ENCODE results near the gene TTC3.

Gene TTC3

DNA sequence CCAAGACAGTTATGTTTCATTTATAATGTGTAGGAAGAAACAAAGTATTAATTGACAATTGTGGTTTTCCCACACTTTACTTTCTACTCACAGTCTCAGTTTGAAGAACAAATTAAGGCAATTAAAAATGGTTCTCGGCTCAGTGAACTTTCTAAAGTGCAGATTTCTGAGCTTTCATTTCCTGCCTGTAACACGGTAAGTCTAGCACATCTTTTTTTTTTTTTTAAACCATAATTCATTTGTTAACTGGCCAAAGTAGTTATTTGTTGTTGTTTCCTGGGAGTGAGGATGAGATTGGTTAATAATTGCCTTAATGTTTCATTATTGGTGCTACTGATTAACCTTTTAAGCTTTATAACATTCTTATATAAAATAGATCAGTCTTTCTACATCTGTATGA is 119.0 kb downstream of the TTC3 start:
- no peak overlapping the region for H3K9ac ChIP-seq (ENCODE audit: low read depth, low read length)
- H3K27me3 ChIP-seq (ENCODE audit: insufficient read depth, low read length, poor library complexity): no peaks in the 10 kb centered on the region
- H3K36me3 ChIP-seq (ENCODE audit: insufficient read depth, low read length): peaks cover 93% of the 10 kb centered on the region
- no peak overlapping the region for H3K4me3 ChIP-seq (ENCODE audit: low read depth in 1 of 2, low read length in 2 of 2)
- no peak overlapping the region for H2AFZ ChIP-seq (ENCODE audit: low read depth, low read length)
- no peak for ATAC-seq (ENCODE audit: insufficient read depth, low read depth)
- no peak overlapping the region for H3K27ac ChIP-seq (ENCODE audit: low read length)
- H3K4me1 ChIP-seq (ENCODE audit: insufficient read depth, low read length): no peaks in the 10 kb centered on the region
- TF ChIP-seq, protein P1, sequence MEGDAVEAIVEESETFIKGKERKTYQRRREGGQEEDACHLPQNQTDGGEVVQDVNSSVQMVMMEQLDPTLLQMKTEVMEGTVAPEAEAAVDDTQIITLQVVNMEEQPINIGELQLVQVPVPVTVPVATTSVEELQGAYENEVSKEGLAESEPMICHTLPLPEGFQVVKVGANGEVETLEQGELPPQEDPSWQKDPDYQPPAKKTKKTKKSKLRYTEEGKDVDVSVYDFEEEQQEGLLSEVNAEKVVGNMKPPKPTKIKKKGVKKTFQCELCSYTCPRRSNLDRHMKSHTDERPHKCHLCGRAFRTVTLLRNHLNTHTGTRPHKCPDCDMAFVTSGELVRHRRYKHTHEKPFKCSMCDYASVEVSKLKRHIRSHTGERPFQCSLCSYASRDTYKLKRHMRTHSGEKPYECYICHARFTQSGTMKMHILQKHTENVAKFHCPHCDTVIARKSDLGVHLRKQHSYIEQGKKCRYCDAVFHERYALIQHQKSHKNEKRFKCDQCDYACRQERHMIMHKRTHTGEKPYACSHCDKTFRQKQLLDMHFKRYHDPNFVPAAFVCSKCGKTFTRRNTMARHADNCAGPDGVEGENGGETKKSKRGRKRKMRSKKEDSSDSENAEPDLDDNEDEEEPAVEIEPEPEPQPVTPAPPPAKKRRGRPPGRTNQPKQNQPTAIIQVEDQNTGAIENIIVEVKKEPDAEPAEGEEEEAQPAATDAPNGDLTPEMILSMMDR (IDR thresholded peaks at IDR 0.05; ENCODE audit: borderline replicate concordance, extremely low read depth, low read length, poor library complexity, severe bottlenecking): no peak
- TF ChIP-seq EZH2 (IDR thresholded peaks at IDR 0.05; ENCODE audit: borderline replicate concordance, low read depth, low read length, severe bottlenecking): no peak
- no peaks in the 10 kb centered on the region for H3K9me3 ChIP-seq (ENCODE audit: insufficient read depth, low read length, severe bottlenecking)
- H3K79me2 ChIP-seq (ENCODE audit: insufficient read depth, low read length): no peaks in the 10 kb centered on the region
- H3K4me2 ChIP-seq (ENCODE audit: insufficient read depth, low read length): no peak overlapping the region
- H4K20me1 ChIP-seq (ENCODE audit: insufficient read depth, low read length): no peaks in the 10 kb centered on the region
- no peak for DNase-seq

DNA sequence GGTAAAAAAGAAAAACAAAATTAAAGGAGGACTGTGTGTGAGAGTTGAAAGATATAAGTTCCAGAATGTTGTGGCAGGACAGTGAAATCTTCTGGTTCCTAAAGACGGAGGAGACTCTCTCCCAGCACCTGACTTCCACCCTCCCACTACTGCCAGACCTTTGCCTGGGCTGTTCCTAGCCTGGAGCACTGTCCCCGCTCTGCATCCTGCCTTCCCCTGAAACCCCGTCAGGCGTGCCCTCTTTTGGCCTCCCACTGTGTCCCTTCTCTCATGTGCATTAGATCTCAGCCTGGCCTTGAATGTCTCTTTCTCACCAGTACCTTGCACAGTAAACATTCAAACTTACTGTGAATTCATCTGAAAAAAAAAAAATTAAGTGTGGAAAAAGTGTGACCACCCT is 120.0 kb downstream of the TTC3 start:
- ATAC-seq (ENCODE audit: insufficient read depth, low read depth) (no peak), DNase-seq (no peak)
- H3K36me3 ChIP-seq (ENCODE audit: insufficient read depth, low read length): peaks cover 90% of the 10 kb centered on the region
- H2AFZ ChIP-seq (ENCODE audit: low read depth, low read length): no peak overlapping the region
- H3K27ac ChIP-seq (ENCODE audit: low read length): no peak overlapping the region
- TF ChIP-seq, protein P1 (IDR thresholded peaks at IDR 0.05; ENCODE audit: borderline replicate concordance, extremely low read depth, low read length, poor library complexity, severe bottlenecking): no peak
- TF ChIP-seq EZH2 (IDR thresholded peaks at IDR 0.05; ENCODE audit: borderline replicate concordance, low read depth, low read length, severe bottlenecking): no peak
- no peaks in the 10 kb centered on the region for H4K20me1 ChIP-seq (ENCODE audit: insufficient read depth, low read length)
- H3K79me2 ChIP-seq (ENCODE audit: insufficient read depth, low read length): no peaks in the 10 kb centered on the region
- H3K9me3 ChIP-seq (ENCODE audit: insufficient read depth, low read length, severe bottlenecking): no peaks in the 10 kb centered on the region
- no peak overlapping the region for H3K9ac ChIP-seq (ENCODE audit: low read depth, low read length)
- no peak overlapping the region for H3K4me3 ChIP-seq (ENCODE audit: low read depth in 1 of 2, low read length in 2 of 2)
- no peak overlapping the region for H3K4me2 ChIP-seq (ENCODE audit: insufficient read depth, low read length)
- H3K4me1 ChIP-seq (ENCODE audit: insufficient read depth, low read length): no peaks in the 10 kb centered on the region
- H3K27me3 ChIP-seq (ENCODE audit: insufficient read depth, low read length, poor library complexity): no peaks in the 10 kb centered on the region

DNA sequence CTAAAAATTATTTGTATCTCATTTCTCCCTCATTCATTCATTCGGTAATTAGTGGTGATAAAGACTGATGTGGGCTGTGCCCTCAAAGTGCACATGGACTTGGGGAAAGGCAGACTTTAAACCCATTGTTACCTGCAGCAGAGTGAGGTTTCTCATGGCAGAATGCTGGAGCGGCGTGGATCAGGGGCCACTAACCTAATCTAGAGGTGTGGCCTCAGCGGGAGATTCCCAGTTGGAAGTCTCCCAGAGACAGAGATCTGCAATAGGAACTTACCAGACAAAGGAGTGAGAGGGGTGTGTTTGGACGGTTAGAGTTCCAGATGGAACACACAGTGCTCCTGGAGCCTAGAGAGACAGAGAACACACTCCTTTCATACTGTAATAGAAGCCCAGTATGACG is 120.6 kb downstream of the TTC3 start:
- Histone ChIP-seq H3K9me3 (ENCODE audit: insufficient read depth, low read length, severe bottlenecking) (no peaks in the 10 kb centered on the region), H3K9ac (ENCODE audit: low read depth, low read length) (no peak overlapping the region), H2AFZ (ENCODE audit: low read depth, low read length) (no peak overlapping the region), H4K20me1 (ENCODE audit: insufficient read depth, low read length) (no peaks in the 10 kb centered on the region), H3K27ac (ENCODE audit: low read length) (no peak overlapping the region), H3K27me3 (ENCODE audit: insufficient read depth, low read length, poor library complexity) (no peaks in the 10 kb centered on the region), H3K4me1 (ENCODE audit: insufficient read depth, low read length) (no peaks in the 10 kb centered on the region), H3K79me2 (ENCODE audit: insufficient read depth, low read length) (no peaks in the 10 kb centered on the region), H3K36me3 (ENCODE audit: insufficient read depth, low read length) (peaks cover 89% of the 10 kb centered on the region), H3K4me2 (ENCODE audit: insufficient read depth, low read length) (no peak overlapping the region), H3K4me3 (ENCODE audit: low read depth in 1 of 2, low read length in 2 of 2) (no peak overlapping the region)
- no peak for ATAC-seq (ENCODE audit: insufficient read depth, low read depth)
- no peak for TF ChIP-seq EZH2 (IDR thresholded peaks at IDR 0.05; ENCODE audit: borderline replicate concordance, low read depth, low read length, severe bottlenecking)
- TF ChIP-seq, protein P1 (IDR thresholded peaks at IDR 0.05; ENCODE audit: borderline replicate concordance, extremely low read depth, low read length, poor library complexity, severe bottlenecking): no peak
- no peak for DNase-seq

DNA sequence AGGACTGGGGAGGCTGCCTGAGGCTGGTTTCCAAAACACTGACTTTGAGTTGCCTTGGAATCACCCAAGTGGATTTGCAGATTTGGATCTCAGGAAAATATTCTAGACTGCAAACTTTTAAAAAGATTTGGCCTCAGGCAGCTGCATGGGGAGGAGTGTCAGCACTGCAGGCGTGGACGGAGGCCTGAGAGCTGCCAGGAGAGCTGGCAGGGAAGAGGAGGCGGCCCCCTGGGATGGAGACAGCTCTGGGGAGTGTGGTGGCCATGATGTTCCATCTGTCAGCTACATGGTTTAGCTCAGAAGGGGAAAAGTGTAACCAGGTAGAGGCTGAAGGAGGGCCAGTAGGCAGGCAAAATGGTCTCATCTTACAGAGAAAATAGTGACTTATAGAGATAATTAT is 122.0 kb downstream of the TTC3 start:
- Histone ChIP-seq H3K79me2 (ENCODE audit: insufficient read depth, low read length) (no peaks in the 10 kb centered on the region), H4K20me1 (ENCODE audit: insufficient read depth, low read length) (no peaks in the 10 kb centered on the region), H3K36me3 (ENCODE audit: insufficient read depth, low read length) (peaks cover 89% of the 10 kb centered on the region), H3K27me3 (ENCODE audit: insufficient read depth, low read length, poor library complexity) (no peaks in the 10 kb centered on the region), H3K9me3 (ENCODE audit: insufficient read depth, low read length, severe bottlenecking) (no peaks in the 10 kb centered on the region), H3K4me1 (ENCODE audit: insufficient read depth, low read length) (no peaks in the 10 kb centered on the region), H3K9ac (ENCODE audit: low read depth, low read length) (no peak overlapping the region), H3K4me2 (ENCODE audit: insufficient read depth, low read length) (no peak overlapping the region), H2AFZ (ENCODE audit: low read depth, low read length) (no peak overlapping the region), H3K27ac (ENCODE audit: low read length) (no peak overlapping the region), H3K4me3 (ENCODE audit: low read depth in 1 of 2, low read length in 2 of 2) (no peak overlapping the region)
- no peak for ATAC-seq (ENCODE audit: insufficient read depth, low read depth)
- TF ChIP-seq, protein P1 (IDR thresholded peaks at IDR 0.05; ENCODE audit: borderline replicate concordance, extremely low read depth, low read length, poor library complexity, severe bottlenecking): no peak
- no peak for TF ChIP-seq EZH2 (IDR thresholded peaks at IDR 0.05; ENCODE audit: borderline replicate concordance, low read depth, low read length, severe bottlenecking)
- DNase-seq: no peak

All from DND-41 (cell line).